Sigmoid colon (tissue), 4 donors: ENCODE results near the gene ALPP.

Experiments
- CTCF ChIP-seq, 4 experiments: fragments of 450-650 bp in 3 of 4; fragments of 200-600 bp in 1 of 4; IDR thresholded peaks; one replicate each; pipeline ENCODE4 v1.5.1; 2016 to 2019; ENCODE audit warnings: antibody characterized with exemption in 4 of 4, mild to moderate bottlenecking in 3 of 4, moderate library complexity in 2 of 4
- EP300 ChIP-seq, 4 donors: sonication (generic); formaldehyde crosslinking; IDR thresholded peaks; one replicate each; pipeline ENCODE4 v1.6.1; 2017; ENCODE audit warnings: antibody characterized with exemption in 4 of 4
- POLR2A ChIP-seq, 2 donors: fragments of 450-650 bp; IDR thresholded peaks; one replicate each; pipeline ENCODE4 v1.6.1; 2016; ENCODE audit warnings: antibody characterized with exemption in 2 of 2, mild to moderate bottlenecking in 2 of 2, moderate library complexity in 2 of 2

- TF ChIP-seq CTCF (IDR thresholded peaks at IDR 0.05) (no peak), EP300 (IDR thresholded peaks at IDR 0.05) (no peak), POLR2A (IDR thresholded peaks at IDR 0.05) (no peak)
Observed at GRCh38 chr2:232415736-232416520, 37.4 kb downstream of the ALPP start.
